Right atrium auricular region (tissue), 2 donors: ENCODE data around the gene GPSM1. TPM values are rescaled to one million over a fixed set of nuclear protein-coding genes. Genes with fewer than 3 reads are reported as not detected.

Experiments
- DNase-seq: peaks from one replicate; pipeline ENCODE4 v3.0.0-alpha.2; 2019; ENCODE audit warnings: low spot score
- H3K27ac ChIP-seq, 2 donors: fragments of 200-600 bp; sonication (generic); 1 replicate in 1 of 2; 2 replicates in 1 of 2; pipeline ENCODE4 v1.5.1; 2016 to 2019
- H3K27me3 ChIP-seq, 2 donors: fragments of 200-600 bp; sonication (generic); one replicate each; pipeline versions ENCODE4 v1.5.1 to v1.6.0; 2017 to 2019
- H3K36me3 ChIP-seq: fragments of 200-600 bp; sonication (generic); one replicate; pipeline ENCODE4 v1.5.1; 2016
- H3K4me1 ChIP-seq, 2 donors: fragments of 200-600 bp; sonication (generic); one replicate each; pipeline versions ENCODE4 v1.5.1 to v1.6.0; 2017 to 2019
- H3K4me3 ChIP-seq, 2 donors: fragments of 200-600 bp; sonication (generic); 1 replicate in 1 of 2; 2 replicates in 1 of 2; pipeline ENCODE4 v1.5.1; 2017 to 2019; ENCODE audit warnings: mild to moderate bottlenecking in 1 of 2, moderate library complexity in 1 of 2
- H3K9me3 ChIP-seq, 2 donors: fragments of 200-600 bp; sonication (generic); one replicate each; pipeline ENCODE4 v1.5.1; 2019
- total RNA-seq, 2 donors: library from RNA; depleted of rRNA; stranded (reverse); fragments of >200 nt; gene quantifications; one replicate each; pipeline ENCODE4 v1.1.0, GENCODE V29; 2016
- TF ChIP-seq, protein P1 (sequence below), 2 donors: fragments of 200-600 bp; sonication (generic); IDR thresholded peaks; one replicate each; pipeline ENCODE4 v1.5.1; 2019; ENCODE audit warnings: antibody characterized with exemption in 2 of 2

GPSM1 gene
- total RNA-seq, 2 donors from 2014 or later: 39.4 to 44.5 TPM

DNA sequence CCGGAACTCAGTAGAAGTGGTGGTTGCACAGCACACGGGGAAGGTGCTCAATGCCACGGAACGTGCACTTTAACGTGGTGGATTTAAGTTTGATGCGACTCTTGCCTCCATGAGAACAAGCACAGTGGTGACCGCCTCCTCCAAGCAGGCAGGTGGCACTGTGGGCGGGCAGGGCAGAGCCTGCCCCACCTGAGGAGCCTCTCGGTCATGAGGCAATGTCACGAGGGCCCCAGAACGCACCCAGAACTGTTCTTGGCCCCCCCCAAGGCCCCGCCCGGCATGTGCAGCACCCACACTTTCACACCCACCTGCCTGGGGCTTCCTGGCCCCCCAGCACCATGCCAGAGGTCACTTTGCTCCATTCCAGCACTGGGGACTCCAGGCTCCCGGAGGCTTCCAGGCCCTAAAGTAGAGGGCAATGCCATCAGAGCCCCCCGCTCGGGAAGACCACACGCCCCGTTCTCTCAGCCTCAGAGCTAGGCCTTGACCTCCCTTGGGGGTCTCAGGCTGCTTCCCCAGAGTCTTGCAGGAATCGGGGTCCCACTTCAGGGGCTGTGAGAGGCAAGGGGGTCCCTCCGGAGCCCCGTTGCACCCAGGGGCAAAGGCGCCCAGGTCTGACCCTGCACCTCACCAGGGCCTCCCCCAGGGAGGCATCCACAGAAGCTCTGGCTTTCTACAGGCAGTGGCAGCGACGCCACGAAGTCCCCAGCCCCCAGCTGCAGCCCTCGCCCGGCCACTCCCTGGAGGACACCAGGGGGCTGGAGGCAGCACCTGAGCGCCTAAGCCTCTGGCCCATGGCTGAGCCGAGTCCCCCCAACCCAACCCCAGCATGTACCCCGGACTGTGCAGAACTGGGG lies 37.5 kb upstream of the GPSM1 start:
- Histone ChIP-seq H3K27ac (no peak overlapping the region), H3K36me3 (no peaks in the 10 kb centered on the region), H3K4me3 (no peak overlapping the region), H3K9me3 (no peaks in the 10 kb centered on the region), H3K27me3 (no peaks in the 10 kb centered on the region), H3K4me1 (no peaks in the 10 kb centered on the region)
- DNase-seq: no peak
- TF ChIP-seq, protein P1, sequence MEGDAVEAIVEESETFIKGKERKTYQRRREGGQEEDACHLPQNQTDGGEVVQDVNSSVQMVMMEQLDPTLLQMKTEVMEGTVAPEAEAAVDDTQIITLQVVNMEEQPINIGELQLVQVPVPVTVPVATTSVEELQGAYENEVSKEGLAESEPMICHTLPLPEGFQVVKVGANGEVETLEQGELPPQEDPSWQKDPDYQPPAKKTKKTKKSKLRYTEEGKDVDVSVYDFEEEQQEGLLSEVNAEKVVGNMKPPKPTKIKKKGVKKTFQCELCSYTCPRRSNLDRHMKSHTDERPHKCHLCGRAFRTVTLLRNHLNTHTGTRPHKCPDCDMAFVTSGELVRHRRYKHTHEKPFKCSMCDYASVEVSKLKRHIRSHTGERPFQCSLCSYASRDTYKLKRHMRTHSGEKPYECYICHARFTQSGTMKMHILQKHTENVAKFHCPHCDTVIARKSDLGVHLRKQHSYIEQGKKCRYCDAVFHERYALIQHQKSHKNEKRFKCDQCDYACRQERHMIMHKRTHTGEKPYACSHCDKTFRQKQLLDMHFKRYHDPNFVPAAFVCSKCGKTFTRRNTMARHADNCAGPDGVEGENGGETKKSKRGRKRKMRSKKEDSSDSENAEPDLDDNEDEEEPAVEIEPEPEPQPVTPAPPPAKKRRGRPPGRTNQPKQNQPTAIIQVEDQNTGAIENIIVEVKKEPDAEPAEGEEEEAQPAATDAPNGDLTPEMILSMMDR (IDR thresholded peaks at IDR 0.05): no peak

DNA sequence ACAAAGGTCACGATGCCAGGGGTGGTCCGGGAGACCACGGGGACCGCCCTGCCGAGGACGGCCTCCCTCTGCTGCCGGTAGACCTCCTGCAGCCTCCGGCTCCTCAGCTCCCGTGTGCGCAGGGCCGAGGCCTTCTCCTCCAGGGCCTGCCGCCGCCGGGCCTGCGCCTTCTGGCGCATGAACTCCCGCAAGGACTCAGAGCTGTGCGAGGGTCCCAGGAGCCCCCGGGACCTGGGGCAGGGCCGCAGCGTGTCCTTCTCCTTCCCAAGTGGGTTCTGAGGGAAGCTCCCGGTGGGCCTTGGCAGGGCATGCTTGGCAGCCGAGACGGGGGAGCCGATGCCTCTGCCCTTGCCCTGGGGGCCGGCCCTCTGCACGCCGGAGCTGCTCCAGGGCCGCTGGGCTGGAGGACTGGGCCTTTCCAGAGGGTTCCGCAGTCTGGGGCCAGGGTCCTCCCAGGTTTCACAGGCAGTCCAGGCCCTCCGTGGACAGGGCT lies 36.8 kb upstream of the GPSM1 start:
- TF ChIP-seq, protein P1 (IDR thresholded peaks at IDR 0.05): no peak
- H3K27me3 ChIP-seq: no peaks in the 10 kb centered on the region
- no peaks in the 10 kb centered on the region for H3K9me3 ChIP-seq
- H3K4me3 ChIP-seq: no peak overlapping the region
- H3K4me1 ChIP-seq: no peaks in the 10 kb centered on the region
- no peaks in the 10 kb centered on the region for H3K36me3 ChIP-seq
- no peak overlapping the region for H3K27ac ChIP-seq
- no peak for DNase-seq

- no peaks in the 10 kb centered on the region for H3K9me3 ChIP-seq
- H3K4me1 ChIP-seq: no peaks in the 10 kb centered on the region
- no peaks in the 10 kb centered on the region for H3K36me3 ChIP-seq
- TF ChIP-seq, protein P1 (IDR thresholded peaks at IDR 0.05): no peak
- H3K27ac ChIP-seq: no peak overlapping the region
- H3K27me3 ChIP-seq: no peaks in the 10 kb centered on the region
- H3K4me3 ChIP-seq: no peak overlapping the region
- no peak for DNase-seq
Observed at GRCh38 chr9:136291306-136292025, 35.9 kb upstream of the GPSM1 start.

DNA sequence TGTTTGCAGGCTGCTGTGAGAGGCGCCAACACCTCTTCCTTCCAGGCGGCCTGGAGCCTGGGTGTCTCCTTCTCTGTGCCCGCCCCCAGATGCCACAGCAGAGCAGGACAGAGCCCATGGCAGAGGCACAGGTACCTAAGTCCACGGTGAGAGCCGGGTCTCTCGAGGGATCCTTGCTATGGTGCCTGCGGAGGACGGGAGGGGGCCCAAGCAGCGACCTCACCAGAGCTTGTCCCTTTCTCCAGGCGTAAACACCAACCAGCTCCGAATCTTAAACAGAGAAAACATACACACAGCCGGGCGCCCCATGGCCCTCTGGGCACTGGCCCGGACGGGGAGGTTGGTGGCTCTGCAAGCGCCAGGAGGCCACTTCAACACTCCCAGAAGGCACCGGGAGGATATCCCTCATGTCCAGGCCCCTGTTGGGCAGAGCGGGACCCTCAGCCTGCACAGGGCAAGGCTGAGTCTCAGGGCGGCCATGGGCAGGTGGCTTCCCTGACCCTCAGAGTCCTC lies 35.3 kb upstream of the GPSM1 start:
- H3K27me3 ChIP-seq: no peaks in the 10 kb centered on the region
- H3K4me1 ChIP-seq: no peaks in the 10 kb centered on the region
- no peaks in the 10 kb centered on the region for H3K9me3 ChIP-seq
- H3K36me3 ChIP-seq: no peaks in the 10 kb centered on the region
- DNase-seq: no peak
- no peak overlapping the region for H3K4me3 ChIP-seq
- TF ChIP-seq, protein P1 (IDR thresholded peaks at IDR 0.05): no peak
- H3K27ac ChIP-seq: no peak overlapping the region

GRCh38 chr9:136292591-136293448 lies 34.5 kb upstream of the GPSM1 start:
- H3K27me3 ChIP-seq: no peaks in the 10 kb centered on the region
- H3K36me3 ChIP-seq: no peaks in the 10 kb centered on the region
- no peaks in the 10 kb centered on the region for H3K4me1 ChIP-seq
- no peak overlapping the region for H3K4me3 ChIP-seq
- TF ChIP-seq, protein P1 (IDR thresholded peaks at IDR 0.05): no peak
- no peak for DNase-seq
- no peaks in the 10 kb centered on the region for H3K9me3 ChIP-seq
- H3K27ac ChIP-seq: no peak overlapping the region
